GM21515 (cell line): ENCODE measurements around the gene CCDC142.
"Not testable (repeated sequence)": the region's sequence is repeated elsewhere in the genome, so short reads cannot be mapped to it uniquely, and the experiment has no call there.

ENCODE experiments used
- ATAC-seq: cut with Tn5 transposase; IDR thresholded peaks from one replicate; pipeline ENCODE4 v1.9.1; 2021; ENCODE audit not compliant: unreplicated experiment

Gene CCDC142

DNA sequence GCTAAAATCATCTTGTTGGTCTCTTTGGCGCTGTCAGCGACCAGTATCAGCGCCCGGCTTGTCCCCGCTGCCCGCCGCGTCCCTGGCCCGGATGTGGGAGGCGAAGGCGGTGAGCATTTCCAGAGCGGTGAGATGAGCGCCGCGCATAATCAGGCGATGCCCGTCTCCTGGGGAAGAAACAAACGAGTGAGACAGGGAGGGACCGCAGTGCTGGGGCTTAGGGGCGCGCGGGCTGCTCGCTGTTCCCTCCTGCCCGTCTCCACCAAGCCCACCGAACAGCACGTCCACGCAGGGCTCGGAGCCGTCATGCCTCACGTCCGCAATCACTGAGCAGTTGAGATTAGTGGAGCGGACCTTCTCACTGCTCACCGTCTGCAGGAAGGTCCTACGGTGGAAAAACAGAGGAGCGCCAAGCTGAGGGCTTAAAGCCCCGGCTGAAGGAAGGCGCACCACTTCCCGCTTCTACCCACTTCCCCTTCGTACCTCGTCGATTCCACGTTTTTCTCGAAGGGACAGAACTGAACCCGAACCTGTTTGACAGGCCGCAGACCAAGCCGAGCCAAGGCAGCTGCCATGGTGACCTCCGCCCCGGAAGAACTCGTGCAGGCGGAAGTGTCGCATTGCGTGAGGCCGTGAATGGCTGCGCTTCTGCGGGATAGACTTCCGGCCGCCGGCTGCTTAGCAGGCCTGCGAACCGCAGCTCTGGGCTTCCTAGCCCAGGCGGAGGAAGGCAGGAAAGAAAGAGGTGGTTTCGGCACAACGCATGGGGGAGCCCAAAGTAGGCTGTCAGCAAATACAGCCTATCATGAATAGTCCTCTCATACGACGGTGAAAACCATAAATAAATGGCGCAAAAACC, 10.5 kb downstream of the CCDC142 start, which contains the start of gene MRPL53:
TSS of gene MRPL53 (minus strand) at position 595 of the 859 bp plus-strand sequence. CDS start at position 575, 20 bp downstream.
- peak; percentile 84 for ATAC-seq

DNA sequence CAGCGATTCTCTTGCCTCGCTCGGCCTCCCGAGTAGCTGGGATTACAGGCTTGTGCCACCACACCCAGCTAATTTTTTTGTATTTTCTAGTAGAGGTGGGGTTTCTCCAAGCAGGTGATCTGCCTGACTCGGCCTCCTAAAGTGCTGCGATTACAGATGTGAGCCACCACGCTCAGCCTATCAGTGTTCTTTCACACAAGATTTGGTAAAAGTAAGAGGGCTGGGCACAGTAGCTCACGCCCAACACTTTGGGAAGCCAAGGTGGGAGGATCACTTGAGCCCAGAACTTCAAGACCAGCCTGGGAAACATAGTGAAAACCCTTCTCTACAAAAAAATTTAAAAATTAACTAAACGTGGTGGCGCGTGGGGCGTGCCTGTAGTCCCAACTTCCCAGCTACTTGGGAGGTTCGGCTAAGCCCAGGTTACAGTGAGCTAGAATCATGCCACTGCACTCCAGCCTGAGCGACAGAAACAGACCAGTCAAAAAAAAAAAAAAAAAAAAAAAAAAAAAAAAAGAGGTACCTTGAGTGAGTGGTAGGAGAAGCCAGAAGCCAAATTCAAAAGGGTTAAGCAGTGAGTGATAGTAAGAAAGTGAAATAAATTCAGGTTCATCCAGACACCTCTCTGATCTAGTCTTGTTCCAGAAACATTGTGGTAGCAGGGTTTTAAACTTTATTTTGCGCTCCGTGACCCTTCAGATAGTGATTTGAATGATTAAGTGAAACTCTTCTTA, 11.3 kb downstream of the CCDC142 start:
- no peak for ATAC-seq

DNA sequence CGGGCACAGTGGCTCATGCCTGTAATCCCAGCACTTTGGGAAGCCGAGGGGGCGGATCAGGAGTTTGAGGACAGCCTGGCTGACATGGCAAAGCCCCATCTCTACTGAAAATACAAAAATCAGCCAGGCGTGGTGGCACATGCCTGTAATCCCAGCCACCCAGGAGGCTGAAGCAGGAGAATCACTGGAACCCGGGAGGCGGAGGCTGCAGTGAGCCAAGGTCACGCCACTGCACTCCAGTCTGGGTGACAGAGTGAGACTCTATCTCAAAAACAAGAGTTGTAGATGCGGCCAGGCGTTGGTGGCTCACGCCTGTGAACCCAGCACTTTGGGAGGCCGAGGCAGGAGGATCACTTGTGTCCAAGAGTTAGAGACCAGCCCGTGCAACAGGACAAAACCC, 12.1 kb downstream of the CCDC142 start:
- ATAC-seq, result not testable (repeated sequence)

DNA sequence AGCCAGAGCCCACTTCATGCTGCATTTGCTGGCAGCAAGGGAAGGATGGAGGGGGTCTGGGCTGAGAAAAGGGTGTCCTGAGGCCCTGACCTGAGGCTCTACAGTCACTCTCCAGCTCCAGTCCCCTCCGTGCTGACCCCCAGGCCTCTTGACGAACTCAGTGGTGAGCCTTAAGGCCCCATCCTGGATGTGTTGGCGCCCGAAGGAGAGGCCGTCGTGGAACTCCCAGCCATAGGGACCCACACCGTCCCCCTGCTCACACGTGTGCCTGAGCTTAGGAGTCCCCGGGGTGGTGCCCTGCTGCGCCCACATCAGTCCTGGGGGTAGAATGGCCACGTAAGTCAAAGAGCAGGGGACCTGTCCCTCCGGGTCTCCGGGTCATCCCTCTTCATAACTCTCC, 18.4 kb downstream of the CCDC142 start:
- no peak for ATAC-seq

DNA sequence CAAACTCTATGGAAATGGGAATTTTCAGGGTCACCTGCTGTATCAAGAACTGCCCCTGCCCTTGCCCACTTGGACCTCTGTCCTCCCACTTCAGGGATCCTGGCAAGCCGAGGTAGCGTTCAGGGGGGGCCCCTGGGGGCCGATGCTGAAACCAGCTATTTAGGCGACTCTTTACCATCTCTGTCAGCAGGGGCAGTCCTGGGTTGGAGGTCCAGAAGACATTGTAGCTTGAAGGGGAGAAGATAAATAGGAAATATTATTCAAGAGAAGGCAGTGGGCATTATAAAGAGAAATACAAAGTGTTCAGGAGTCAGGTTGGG, 20.1 kb downstream of the CCDC142 start:
- ATAC-seq, result no peak

DNA sequence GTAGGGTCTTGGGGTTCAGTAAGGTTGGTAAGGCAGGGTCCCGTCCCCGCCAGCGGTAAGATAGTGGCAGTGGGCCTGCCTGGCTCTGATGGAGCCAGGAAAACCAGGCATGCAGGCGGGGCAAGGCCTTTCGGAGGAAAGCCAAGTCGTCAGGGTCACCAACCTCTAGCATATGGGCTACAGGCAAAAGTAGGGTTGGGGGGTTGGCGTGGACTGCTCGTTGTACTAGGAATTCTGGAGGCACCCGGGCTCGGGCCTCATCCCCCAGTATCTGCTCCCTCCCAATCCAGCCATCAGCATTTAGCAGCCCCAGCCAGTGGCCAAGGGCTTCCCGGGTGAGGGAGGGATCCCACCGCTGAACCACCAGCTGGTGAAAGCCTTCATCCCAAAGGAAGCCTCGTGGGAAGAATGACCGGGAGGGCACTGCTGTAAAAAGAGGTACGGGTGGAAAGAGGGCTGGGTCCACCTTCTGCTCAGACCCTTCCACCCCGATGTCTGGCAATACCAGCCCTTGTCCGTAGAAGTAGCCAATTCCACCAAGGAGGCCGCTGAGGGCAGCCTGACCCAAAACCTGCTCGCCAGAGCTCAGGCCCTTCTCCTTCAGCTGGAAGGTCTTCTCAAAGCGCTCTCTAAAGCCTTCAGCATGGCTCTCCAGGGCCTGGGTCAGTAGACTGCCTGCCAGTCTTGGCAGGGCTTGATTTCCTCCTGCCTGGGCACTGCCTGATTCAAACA, 20.6 kb downstream of the CCDC142 start:
- no peak for ATAC-seq

DNA sequence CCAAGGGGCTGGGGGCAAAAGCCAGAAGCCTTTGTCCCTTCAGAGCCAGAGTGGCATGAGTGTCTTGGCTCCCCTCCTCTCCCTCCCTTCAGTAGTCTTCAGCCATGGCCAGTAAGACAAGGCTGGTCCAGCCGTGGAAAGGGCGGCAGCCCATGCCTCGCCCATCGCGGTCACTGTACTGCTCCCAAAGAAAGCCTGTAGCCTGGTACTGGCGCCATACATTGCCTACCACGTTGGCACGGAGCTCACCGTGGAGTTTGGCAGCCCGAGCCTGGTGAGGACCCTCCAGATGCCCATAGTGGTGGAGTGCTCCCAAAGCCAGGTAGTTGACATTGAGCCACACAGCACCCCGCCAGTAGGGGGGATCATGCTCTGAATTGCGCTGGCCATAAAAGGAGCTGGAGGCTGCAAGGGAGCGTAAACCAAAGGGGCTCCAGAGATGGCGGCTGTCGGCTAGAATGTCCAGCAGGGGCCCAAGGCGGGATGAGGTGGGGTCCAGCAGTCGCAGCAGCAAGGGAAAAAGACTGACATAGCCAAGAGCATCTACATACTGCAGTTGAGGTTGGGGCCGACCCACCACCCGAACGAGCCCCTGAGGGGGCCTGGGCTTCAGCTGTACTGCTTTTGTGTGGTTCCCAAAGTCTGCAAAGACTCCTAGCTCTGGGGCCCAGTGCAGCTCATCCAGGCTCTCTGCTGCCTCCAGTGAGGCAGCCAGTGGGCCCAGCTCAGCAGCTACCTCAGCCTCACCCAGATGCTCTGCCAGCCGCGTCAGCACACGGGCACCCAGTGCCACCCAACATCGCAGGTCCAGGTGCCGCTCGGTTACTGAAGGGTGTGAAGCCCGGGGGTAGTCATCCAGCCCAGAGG, 21.4 kb downstream of the CCDC142 start:
- ATAC-seq, result no peak

DNA sequence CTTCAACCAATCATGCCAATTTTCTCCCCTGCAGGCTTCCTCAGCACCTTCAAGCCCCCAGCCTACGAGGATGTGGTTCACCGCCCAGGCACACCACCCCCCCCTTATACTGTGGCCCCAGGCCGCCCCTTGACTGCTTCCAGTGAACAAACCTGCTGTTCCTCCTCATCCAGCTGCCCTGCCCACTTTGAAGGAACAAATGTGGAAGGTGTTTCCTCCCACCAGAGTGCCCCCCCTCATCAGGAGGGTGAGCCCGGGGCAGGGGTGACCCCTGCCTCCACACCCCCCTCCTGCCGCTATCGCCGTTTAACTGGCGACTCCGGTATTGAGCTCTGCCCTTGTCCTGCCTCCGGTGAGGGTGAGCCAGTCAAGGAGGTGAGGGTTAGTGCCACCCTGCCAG, 22.6 kb downstream of the CCDC142 start:
- ATAC-seq, result not testable (repeated sequence)

DNA sequence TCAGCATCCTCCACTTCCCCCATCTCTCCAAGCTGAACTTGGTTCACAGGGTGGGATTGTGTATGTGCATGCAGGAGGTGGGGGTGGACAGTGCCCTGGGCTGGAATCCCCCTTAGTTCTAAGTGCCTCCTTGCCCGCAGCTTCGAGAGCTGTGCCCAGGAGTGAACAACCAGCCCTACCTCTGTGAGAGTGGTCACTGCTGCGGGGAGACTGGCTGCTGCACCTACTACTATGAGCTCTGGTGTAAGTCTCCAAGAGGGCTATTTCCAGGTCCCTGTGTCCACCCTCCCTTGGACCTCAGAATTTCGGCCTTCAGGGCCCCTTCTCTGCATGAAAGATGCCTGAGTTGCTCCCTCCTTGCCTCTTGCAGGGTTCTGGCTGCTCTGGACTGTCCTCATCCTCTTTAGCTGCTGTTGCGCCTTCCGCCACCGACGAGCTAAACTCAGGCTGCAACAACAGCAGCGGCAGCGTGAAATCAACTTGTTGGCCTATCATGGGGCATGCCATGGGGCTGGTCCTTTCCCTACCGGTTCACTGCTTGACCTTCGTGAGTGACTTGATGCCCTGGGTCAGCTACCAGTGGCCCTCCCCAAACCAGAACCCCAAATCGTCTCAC, 23.2 kb downstream of the CCDC142 start:
- ATAC-seq, result not testable (repeated sequence)

DNA sequence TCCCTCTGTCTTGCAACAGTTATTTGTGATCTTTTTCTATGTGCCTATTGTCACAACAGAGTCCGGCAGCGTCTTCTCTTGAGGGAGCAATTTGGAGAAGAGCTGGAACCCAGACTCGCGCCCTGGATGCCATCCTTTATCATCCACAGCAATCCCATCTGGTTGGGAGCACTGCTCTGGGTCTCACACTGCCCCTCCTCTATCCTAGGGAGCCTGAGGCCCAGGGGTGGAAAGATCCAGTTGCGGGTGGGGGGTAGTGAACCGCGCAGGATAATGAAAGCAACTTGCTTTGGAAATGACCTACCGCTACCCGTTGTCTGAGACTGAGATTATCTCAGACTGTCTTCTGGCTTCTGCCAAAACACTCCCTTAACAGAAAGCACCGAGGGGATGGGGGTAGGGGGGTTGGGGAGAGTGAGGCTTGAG, 23.8 kb downstream of the CCDC142 start:
- ATAC-seq, result no peak

DNA sequence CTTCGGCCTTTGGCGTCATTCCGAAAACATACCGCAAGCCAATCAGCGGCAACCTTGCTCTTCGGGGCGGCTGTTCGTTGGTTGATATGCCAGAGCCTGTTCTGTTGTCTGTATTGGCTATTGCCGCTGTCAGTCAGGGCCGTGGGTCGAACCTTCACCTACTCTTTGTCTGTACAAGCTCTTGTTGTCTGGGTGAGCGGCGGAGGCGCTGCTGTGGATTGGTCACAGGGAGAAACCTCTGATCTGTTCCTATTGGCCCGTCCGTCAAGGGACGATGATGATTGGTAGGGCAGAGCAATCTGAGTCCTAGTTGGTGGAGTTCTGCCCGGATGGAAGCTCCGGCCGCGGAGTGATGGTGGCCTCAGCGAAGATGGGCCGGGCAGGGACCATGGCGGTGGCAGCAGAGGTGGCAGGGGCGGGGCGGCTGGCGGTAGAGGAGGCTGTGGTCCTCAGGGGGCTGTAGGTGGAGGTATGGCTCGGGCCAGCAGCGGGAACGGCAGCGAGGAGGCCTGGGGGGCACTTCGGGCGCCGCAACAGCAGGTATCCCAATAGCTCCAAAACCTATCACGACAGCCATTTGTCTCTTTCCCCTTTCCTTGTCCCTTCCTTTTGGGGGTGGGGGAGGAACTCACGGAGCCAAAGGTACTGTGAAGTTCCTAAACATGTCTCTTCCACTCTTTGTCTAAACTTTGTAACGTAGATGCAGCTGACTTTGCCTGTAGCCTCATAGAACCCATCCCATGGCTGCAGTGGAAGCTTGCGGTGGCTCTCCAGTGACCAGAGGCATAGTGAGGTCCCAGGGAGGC, 24.5 kb downstream of the CCDC142 start, which contains the start of gene WBP1:
TSS of gene WBP1 (plus strand) at position 307 of the 806 bp plus-strand sequence. CDS start at position 472, 165 bp downstream.
- peak; percentile 78 for ATAC-seq

DNA sequence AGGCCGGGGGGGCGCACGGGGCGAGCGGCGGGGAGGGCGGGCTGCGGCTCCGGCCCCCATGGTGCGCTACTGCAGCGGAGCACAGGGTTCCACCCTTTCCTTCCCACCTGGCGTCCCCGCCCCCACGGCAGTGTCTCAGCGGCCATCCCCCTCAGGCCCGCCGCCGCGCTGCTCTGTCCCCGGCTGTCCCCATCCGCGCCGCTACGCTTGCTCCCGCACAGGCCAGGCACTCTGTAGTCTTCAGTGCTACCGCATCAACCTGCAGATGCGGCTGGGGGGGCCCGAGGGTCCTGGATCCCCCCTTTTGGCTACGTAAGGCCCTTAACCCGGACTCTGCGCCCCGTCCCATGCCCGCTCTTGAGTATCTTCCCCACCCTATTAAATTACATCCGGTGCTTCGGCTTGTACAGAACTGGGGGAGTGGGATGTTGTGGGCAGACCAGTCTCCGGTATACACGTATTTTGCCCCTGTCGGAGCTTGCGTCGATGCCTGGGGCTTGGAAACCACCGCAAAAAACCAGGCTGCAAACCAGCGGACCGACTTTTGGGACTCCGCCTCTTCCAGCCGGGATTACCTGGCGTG, 25.2 kb downstream of the CCDC142 start:
- ATAC-seq, result peak; percentile 38

DNA sequence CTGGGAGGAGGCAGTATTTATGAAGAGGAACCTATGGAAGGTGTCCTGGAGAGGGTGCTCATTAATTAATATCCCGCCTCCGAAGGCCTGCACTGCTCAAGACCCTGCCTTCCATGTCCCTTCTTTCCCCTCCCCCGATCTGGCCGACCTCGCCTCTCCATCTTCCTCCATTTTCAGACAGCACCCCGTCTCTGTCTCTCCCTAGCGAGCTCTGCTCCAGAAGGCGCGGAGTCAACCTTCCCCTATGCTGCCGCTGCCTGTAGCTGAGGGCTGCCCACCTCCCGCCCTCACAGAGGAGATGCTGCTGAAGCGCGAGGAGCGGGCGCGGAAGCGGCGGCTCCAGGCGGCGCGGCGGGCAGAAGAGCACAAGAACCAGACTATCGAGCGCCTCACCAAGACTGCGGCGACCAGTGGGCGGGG, 25.7 kb downstream of the CCDC142 start:
- ATAC-seq, result no peak

DNA sequence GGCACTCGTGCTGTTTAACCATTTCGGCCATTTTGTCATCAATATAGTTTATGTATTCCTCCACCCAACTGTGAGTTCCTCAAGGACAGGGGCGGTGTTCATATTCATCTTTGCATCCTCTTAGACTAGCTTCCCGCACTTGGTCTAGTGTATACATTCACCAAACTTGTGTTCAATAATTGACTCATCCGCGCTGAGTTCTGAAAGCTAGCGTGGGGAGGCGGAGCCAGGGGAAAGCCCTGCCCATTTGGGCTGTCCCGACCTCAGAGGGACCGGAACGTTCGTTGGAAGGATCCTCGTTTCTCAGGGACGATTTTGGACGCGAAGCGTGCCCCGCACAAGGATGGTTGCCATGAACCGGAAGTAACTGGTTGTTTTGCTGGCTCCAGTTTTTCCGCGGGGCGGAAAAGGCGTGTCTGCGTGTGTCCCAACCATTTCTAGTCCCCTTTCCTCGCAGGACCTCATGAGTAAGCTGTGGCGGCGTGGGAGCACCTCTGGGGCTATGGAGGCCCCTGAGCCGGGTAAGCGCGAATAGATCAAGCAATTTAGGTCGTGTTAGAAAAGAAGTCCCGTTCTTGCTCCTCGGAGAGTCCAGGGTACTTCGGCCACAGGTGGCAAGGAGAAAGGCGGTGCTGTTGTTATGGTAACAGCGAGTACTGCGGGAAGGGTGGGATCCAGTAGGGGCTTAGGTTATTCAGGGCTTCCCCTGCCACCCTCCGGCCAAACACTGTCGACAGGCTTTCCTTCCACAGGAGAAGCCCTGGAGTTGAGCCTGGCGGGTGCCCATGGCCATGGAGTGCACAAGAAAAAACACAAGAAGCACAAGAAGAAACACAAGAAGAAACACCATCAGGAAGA, 27.9 kb downstream of the CCDC142 start, which contains the start of gene INO80B:
TSS of gene INO80B (plus strand) at position 434 of the 858 bp plus-strand sequence. CDS start at position 464, 30 bp downstream.
- peak; percentile 42 for ATAC-seq

DNA sequence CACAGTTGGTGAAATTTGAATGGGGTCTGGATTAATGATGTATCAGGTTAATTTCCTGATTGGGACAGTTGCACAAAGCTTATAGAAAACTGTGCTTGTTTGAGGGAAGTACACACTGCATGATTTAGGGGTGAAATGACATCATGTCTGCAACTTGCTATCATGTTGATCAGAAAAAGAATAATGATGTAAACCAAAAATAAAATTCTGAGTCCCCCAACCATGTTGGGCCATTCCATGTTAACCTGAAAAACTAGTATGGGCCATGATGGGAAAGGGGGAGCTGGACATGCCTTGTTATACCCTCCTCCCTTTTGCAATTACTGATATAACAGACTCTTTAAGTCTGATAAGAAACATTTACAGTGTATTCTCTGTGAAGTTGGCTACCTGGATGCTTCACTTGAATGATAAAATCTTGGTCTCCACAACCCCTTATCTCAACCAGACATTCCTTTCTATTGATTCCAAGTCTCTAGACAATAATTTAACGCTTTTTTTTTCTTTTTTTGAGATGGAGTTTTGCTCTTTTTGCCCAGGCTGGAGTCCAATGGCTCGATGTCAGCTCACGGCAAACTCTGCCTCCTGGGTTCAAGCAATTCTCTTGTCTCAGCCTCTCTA, 32.1 kb downstream of the CCDC142 start:
- no peak for ATAC-seq

DNA sequence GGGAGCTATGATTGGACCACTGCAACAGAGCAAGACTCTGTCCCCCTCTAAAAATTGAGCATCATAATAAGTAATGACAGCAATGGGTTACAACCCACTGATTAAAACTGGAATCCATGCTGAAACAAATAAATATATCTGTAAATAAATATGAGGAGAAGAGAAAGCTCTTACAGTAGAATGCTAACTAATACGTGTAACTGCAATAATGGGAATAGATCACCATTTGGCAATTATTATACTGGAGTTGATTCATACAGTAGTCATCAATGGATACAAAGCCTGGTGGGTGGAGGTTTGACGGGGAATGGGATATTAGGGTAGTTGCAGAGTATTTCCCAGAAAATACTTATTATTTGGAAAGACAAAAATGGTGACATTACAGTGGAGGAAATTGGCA, 34.0 kb downstream of the CCDC142 start:
- no peak for ATAC-seq
